ENCODE results near the gene MPRIP.

The MPRIP gene

DNA sequence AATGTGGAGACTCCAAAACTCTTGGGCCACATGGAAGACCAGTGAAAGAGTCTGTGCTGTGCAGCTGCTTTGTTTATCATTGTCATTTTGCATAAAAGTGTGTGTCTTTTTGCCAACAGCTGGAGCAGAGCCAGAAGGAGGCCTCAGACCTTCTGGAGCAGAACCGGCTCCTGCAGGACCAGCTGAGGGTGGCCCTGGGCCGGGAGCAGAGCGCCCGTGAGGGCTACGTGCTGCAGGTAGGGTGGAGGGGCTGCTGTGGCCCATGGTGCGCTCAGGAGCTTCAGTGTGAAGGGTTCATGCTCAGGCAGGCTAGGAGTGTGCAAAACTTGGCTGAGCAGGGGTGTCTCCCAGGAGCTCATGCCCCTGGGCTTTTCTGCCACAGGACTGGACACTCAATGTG is 118.9 kb downstream of the MPRIP start:
- in situ Hi-C loops (cut with MboI; ENCODE audit: low sequenced_read_pairs) = no loop called here

DNA sequence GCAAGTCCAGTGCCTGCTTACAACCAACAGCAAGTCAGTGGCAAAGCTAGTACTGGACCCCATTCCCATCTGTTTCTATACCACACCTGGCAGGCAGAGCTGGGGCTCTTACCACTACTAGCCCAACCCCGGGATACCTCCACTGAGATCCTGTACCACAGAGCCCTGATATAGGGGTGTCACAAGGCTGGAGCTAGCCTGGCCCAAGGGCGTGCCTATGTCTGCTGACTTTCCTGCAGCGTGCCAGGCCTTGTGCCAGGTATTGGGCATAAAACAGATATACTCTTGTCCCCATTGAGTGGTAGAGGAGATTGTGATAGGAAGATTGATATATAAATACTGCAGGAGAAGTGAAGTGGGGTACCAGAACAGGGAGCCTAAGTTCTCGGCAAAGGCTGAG is 119.5 kb downstream of the MPRIP start:
- in situ Hi-C loops (cut with MboI; ENCODE audit: low sequenced_read_pairs) = no loop called here

DNA sequence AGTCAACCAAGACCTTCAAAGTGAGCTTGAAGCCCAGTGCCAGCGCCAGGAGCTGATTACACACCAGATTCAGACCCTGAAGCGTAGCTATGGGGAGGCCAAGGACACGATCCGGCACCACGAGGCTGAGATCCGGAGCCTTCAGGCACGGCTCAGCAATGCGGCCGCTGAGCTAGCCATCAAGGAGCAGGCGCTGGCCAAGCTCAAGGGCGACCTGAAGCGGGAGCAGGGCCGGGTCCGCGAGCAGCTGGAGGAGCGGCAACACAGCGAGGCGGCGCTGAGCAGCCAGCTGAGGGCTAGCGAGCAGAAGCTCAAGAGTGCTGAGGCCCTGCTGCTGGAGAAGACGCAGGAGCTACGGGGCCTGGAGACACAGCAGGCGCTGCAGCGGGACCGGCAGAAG is 121.9 kb downstream of the MPRIP start:
- in situ Hi-C loops (cut with MboI; ENCODE audit: low sequenced_read_pairs) = no loop called here

DNA sequence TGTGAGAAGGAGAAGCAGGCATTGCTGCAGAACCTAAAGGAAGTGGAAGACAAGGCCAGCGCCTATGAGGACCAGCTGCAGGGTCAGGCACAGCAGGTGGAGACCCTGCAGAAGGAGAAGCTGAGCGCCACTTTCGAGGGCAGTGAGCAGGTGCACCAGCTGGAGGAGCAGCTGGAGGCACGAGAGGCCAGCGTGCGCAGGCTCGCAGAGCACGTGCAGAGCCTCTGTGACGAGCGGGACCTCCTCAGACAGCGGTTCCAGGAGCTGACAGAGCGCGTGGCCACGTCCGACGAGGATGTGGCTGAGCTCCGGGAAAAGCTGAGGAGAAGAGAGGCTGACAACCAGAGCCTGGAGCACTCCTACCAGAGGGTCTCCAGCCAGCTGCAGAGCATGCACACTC is 122.4 kb downstream of the MPRIP start:
- in situ Hi-C loops (cut with MboI; ENCODE audit: low sequenced_read_pairs) = no loop called here

DNA sequence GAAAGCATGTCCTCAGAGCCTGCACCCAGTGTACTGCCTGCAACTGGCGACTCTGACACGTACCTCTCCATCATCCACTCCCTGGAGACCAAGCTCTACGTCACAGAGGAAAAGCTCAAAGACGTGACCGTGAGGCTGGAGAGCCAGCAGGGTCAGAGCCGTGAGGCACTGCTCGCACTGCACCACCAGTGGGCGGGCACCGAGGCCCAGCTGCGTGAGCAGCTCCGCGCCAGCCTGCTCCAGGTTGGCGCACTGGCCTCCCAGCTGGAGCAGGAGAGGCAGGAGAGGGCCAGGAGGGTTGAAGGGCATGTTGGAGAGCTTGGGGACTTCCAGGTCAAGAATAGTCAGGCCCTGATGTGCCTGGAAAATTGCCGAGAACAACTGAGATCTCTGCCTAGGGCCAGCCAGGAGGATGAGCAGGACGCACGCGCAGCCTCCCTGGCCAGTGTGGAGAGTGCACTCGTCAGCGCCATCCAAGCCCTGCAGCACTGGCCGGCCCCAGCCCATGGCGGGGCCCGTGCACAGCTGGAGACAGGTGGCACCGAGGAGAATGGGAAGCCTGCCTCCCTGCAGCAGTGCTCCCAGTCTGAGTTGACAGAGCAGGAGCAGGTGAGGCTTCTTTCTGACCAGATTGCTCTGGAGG is 123.5 kb downstream of the MPRIP start:
- in situ Hi-C loops (cut with MboI; ENCODE audit: low sequenced_read_pairs) = no loop called here

DNA sequence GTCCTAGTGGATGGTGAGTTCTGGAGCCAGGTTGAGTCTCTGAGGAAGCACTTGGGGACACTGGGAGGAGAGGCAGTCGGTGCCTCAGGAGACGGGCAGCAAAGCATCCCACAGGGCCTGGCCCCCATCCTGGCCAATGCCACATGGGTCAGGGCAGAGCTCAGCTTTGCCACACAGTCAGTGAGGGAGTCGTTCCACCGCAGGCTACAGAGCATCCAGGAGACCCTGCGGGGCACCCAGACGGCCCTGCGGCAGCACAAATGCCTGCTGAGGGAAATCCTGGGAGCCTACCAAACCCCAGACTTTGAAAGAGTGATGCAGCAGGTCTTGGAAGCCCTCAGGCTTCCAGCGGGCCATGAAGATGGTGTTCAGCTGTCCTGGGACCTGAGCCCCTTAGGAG is 124.2 kb downstream of the MPRIP start:
- in situ Hi-C loops (cut with MboI; ENCODE audit: low sequenced_read_pairs) = no loop called here

DNA sequence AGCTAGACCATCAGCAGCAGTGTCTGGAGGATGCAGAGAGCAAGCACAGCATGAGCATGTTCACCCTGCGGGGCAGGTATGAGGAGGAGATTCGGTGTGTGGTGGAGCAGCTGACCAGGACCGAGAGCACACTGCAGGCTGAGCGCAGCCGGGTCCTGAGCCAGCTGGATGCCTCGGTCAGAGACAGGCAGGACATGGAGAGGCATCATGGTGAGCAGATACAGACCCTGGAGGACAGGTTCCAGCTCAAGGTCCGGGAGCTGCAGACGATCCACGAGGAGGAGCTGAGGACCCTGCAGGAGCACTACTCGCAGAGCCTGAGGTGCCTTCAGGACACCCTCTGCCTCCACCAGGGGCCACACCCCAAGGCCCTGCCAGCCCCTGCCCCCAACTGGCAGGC is 125.1 kb downstream of the MPRIP start:
- in situ Hi-C loops (cut with MboI; ENCODE audit: low sequenced_read_pairs) = no loop called here

DNA sequence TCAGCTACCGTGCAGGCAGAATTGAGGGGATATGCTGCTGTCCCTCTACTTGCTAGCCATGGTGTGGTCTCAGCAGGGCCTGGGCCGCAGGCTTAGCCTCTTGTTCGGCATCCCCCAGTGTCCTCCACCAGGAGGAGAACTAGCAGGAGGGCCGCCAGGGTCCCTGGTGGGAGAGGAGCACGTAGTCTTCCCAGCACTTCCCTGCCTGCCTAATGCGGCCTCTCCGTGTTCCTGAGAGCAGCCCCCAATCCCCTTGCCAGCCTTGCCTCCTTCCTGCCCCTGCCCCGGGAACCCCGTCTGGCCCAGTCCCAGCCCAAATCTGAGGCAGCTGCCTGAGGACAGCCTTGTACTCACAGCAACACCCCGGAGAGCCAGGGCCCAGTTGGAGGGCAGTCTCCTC is 125.7 kb downstream of the MPRIP start:
- in situ Hi-C loops (cut with MboI; ENCODE audit: low sequenced_read_pairs) = no loop called here

DNA sequence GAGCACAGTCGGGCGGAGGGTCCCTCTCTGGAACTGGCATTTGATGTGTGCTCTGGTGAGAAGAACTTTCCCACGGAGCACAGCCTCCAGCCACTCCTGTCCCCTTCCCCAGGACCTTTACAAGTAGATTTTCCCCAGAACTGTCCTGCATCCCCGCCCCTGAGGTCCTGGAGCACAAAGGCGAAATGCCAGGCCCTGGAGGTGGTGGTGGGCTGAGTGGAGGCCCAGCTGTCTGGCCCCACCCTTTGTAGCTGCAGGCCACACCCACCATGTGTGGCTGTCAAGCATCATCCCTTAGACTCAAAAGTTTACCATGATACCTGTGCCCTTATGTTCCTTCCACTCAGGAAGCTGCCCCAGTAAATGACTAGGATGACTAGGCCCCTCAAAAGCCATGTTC is 126.1 kb downstream of the MPRIP start:
- in situ Hi-C loops (cut with MboI; ENCODE audit: low sequenced_read_pairs) = no loop called here

DNA sequence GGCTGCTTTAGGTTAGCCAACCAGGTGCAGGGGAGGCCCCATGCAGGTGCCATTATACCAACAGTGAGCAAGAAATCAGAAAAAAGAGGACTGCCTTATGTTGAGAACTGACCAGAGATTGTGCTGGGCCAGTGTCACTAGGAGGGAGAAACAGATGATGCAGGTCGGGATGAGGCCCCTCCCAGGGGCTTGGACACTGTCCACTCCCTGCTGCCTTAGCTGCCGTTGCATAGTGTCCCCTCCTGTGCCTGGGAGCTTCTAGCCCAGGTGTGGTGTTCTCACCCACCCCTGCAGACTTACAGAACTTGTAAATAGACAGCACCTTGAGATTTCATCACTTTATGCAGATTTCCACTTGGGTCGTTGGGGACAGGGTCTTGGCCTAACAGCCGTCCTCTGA is 127.1 kb downstream of the MPRIP start:
- in situ Hi-C loops (cut with MboI; ENCODE audit: low sequenced_read_pairs) = no loop called here

DNA sequence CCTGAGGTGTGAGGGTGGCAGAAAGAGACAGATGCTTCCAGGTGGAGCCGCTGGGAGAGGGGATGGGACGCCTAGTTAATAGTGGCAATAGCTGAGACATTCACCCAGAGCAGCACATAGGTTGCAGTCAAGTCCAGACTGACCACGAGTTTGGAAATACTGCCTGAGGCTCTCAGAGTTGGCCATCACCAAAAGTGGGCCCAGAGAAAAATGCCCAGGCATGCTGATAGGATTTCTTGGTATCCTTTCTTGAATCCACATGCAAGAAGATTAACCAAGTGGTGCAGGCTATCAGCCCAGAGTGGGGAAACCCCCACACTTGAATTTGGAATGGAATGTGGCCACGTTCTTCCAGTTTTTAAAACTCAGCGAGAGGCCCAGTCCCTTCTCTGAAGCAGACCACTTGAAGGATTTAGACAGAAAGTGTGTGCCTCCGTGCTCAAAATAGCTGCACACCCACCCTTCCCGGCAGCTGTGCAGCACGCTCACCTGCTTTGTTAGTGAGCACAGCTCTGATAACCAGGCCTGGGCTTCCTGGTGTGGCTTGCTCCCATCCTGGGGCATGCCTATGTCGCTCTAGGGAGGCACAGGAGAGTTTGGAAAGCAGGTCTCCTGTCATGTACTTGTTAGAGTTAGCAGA is 128.2 kb downstream of the MPRIP start:
- in situ Hi-C loops (cut with MboI; ENCODE audit: low sequenced_read_pairs) = no loop called here

DNA sequence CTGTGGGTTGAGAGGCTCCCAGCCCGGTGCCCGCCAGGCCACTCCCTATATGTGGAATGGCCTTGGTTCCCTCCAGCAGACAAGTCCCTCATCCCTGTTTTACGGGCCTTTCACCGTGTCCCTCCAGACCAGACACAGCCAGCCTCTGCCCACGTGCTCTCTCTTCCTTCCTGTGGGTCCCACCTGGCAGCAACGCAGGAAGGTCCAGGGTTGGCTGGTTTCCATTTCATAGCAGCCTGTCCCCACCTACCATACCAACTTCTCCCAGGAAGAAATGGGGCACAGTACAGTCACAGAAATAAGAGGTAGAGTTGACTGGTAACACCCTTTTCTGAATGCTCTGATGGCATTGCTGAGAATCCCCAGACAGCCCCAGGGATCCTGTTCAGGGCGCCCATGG is 128.9 kb downstream of the MPRIP start:
- in situ Hi-C loops (cut with MboI; ENCODE audit: low sequenced_read_pairs) = no loop called here

DNA sequence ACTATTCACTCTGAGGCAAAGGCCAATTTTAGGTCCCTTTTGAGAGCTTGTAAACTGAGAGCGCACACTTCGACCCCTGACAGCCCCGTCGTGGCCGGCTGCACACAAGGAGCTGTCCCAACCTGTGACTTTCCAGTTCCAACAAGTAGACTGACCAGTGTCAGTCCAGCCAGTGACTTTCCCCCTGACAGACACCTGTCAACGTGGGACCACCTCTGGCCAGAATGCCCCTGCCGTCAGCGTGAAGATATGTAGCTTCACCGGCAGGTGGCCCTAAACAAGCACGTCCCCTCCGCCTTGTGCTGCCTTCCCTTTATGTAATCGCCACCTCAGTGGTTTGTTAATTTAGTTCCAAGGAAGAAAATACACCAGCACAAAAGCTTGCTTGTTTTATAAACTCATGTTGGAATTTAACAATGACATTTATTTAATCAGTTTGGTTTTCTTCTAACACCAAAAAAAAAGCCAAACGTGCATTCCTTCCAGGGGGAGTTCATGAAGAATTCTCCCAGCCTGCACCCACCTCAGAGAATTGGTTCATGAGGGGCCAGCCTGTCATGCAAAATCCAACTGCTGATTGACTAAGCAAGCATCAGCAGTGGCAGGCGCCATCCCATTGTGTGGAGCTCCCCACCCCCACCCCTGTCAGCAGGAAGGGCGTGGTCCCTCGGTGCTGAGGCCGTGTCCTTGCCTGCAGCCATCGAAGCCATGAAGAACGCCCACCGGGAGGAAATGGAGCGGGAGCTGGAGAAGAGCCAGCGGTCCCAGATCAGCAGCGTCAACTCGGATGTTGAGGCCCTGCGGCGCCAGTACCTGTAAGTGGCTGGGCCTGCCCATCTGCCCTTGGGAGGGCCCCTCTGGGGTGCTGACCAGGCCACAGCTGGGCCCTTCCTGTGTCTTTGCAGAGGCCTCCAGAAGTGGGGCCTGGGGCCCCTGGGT is 130.0 kb downstream of the MPRIP start:
- in situ Hi-C loops (cut with MboI; ENCODE audit: low sequenced_read_pairs) = no loop called here

DNA sequence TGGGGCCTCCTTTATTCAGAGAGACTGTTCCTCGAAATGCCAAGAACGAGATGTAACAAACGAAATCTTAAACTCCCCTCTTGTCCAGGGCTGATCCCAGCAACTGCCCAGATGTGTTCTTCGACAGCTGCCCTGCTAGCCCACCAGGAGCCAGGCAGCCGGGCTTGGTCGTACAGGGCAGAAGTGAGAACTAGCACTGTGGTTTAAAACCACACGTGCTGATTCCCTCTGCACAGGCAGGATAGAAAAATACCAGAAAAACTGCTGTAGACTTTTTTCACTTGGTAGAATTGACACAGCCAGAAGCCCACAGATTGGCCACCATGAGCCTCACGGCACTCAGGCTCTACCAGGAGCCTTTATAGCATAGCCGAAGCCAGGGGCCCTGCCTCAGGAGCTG is 130.7 kb downstream of the MPRIP start:
- in situ Hi-C loops (cut with MboI; ENCODE audit: low sequenced_read_pairs) = no loop called here

DNA sequence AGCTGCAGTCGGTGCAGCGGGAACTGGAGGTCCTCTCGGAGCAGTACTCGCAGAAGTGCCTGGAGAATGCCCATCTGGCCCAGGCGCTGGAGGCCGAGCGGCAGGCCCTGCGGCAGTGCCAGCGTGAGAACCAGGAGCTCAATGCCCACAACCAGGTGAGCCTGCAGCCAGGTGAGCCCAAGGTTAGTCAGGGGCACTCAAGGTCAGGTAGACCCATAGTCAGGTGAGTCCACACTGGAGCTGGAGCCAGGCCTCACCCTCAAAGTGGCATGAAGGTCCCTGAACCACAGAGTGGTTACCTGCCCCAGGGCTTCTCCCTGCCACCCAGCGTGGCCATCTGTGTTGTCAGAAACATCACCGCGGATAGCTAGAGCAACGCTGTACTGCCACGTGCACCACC is 131.7 kb downstream of the MPRIP start:
- in situ Hi-C loops (cut with MboI; ENCODE audit: low sequenced_read_pairs) = no loop called here

DNA sequence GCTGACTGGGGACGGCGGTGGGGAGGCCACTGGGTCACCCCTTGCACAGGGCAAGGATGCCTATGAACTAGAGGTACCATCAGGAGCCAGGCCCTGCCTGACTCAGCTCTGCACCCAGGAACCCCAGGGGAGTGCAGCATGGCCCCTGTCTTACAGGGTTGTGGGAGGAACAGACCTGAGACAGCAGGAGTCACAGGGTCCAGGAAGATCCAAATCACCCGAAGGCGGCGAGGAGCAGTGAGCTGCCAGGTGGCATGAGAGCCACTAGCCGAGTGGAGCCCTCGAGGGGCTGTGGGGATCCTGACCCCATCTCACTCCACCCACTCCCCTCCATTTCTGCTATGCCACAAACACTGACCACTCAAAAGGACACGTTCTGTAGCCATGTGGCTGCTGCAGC is 133.1 kb downstream of the MPRIP start:
- in situ Hi-C loops (cut with MboI; ENCODE audit: low sequenced_read_pairs) = no loop called here

DNA sequence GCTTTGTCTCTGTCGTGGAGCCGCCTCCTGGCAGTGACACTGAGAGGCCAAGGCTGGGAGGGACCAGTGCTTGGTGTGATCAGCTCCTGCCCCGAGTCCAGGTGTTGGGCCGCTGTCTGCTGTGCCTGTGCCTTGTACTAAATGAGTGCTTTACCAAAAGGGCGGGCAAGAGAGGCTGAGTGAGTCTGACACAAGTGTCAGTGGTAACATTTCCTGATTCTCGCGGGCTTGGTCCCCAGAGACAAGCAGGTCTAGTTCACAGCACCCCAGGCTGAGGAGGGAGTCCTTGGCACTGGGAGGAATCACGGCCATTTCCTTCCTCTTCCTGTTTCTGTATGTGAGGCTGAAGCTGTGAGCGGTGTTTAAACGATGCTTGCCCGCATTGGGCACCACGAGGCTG is 133.7 kb downstream of the MPRIP start:
- in situ Hi-C loops (cut with MboI; ENCODE audit: low sequenced_read_pairs) = no loop called here

DNA sequence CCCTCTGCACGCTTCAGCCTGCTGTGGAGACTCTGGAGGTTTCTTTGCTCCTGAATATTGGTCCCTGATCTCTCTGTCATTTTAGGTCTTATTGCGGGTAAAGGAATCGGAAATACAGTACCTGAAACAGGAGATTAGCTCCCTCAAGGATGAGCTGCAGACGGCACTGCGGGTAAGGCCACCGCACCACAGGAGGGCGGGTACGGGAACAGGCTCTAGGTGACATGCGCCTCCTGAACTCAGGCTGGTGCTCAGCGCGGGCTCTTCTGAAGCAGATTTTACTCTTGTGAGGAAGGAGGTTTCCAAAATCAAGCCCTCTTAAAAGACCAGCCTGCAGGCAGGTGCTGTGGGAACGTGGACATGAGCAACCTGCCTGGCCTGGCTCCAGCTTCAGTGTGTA is 134.1 kb downstream of the MPRIP start:
- in situ Hi-C loops (cut with MboI; ENCODE audit: low sequenced_read_pairs) = no loop called here

DNA sequence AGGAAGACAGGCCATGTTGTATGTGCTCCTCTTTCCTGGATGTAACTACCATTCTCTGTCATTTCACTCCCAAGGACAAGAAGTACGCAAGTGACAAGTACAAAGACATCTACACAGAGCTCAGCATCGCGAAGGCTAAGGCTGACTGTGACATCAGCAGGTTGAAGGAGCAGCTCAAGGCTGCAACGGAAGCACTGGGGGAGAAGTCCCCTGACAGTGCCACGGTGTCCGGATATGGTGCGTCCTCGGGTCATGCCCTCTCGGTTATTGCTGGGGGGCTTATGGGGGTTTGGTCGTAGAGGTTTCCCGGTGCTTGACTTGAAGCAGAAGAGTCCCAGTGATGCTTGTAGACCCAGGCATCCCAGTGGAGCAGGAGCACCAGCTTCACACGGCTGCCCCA is 134.9 kb downstream of the MPRIP start:
- in situ Hi-C loops (cut with MboI; ENCODE audit: low sequenced_read_pairs) = no loop called here

DNA sequence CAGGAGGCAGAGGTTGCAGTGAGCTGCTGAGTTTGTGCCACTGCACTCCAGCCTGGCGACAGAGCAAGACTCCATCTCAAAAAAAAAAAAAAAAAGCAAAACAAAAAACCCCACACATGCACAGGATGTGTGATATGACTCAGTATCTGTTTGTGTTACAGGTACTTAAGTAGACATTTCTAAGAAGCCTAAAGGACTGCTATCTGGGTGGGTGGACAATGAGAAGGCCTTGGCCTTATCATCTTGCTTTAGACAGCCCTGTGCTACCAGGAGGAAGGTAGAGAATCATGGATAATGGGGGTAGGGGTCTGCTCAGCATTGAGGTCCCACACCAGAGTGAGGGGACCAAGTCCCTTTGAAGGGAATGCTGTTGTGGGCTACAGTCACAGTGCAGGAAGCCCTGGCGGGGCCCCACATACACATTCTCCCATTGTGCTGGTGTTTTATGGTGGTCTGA is 137.1 kb downstream of the MPRIP start:
- in situ Hi-C loops (cut with MboI; ENCODE audit: low sequenced_read_pairs) = no loop called here

DNA sequence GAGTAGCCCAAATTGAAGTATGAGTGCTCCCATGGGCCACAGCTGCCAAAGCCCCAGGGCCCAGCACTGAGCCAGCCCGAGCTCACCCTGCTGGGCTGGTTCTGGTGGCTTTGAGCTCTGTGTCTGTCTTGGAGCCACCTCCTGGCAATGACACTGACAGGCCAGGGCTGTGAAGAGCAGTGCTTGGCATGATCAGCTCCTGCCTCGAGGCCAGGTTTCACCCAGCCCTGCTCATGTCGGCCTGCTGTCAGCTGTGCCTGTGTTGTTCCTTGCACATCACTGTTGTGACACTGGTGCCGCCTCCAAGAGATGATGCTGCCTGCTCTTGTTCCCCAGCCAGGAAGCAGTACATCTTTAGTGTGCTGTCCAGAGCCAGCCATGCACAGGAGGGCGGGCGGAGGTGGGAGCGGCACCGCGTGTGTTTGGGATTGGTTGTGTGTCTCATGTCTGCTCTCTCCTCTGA is 137.9 kb downstream of the MPRIP start:
- in situ Hi-C loops (cut with MboI; ENCODE audit: low sequenced_read_pairs) = no loop called here
